ENCODE data around the gene ASXL1. TPM values are rescaled to one million over a fixed set of nuclear protein-coding genes. Genes with fewer than 3 reads are reported as not detected.

Gene ASXL1
- total and polyA plus RNA-seq, 2 experiments from 2014 or later, result 10.4 to 29.0 TPM

GRCh38 chr20:32418376-32418775 is 60.2 kb downstream of the ASXL1 start:
- no peaks in the 10 kb centered on the region; the same call in 1 of the 2 replicates for H3K79me2 ChIP-seq (replicated peaks; ENCODE audit: insufficient read depth)

More at GRCh38 chr20:32418376-32418775, 60.2 kb downstream of the ASXL1 start:
- peaks cover 15% of the 10 kb centered on the region; the same call in 1 of the 2 replicates for H3K4me1 ChIP-seq (ENCODE audit: insufficient read depth)
- no peak overlapping the region for H3K4me3 Mint-ChIP-seq
- H3K36me3 Mint-ChIP-seq (ENCODE audit: low read depth), result no peaks in the 10 kb centered on the region
- no peak overlapping the region for H3K27ac ChIP-seq (ENCODE audit: low read depth)
- no peaks in the 10 kb centered on the region for H3F3A ChIP-seq (replicated peaks; ENCODE audit: low read depth)
- H3K4me2 ChIP-seq, result no peak overlapping the region
- H4K20me1 ChIP-seq (replicated peaks; ENCODE audit: insufficient read depth), result peaks cover 9% of the 10 kb centered on the region
- no peaks in the 10 kb centered on the region for H3K36me3 ChIP-seq (ENCODE audit: insufficient read depth)
- no peaks in the 10 kb centered on the region for H3K9me2 ChIP-seq (ENCODE audit: insufficient read depth)
- no peak for DNase-seq (ENCODE audit: low spot score)
- H3K9me3 Mint-ChIP-seq, result no peaks in the 10 kb centered on the region
- no peak for TF ChIP-seq POLR2AphosphoS5 (IDR thresholded peaks at IDR 0.05; ENCODE audit: low read depth)
- TF ChIP-seq EZH2phosphoT487 (IDR thresholded peaks at IDR 0.05; ENCODE audit: unreplicated experiment), result no peak
- no peak for TF ChIP-seq EZH2 (IDR thresholded peaks at IDR 0.05; ENCODE audit: low read depth, unreplicated experiment)
- TF ChIP-seq ZNF462 (CRISPR knock-in tag; IDR thresholded peaks at IDR 0.05), result no peak
- no peak for TF ChIP-seq REST (IDR thresholded peaks at IDR 0.05; ENCODE audit: unreplicated experiment)
- TF ChIP-seq STAT1 (IDR thresholded peaks at IDR 0.05; ENCODE audit: unreplicated experiment), result no peak
- H3K4me3 ChIP-seq, result no peak overlapping the region
- H3K27me3 ChIP-seq (ENCODE audit: insufficient read depth), result no peaks in the 10 kb centered on the region
- no peak for ATAC-seq
- no peak overlapping the region for H3K27ac Mint-ChIP-seq
- H3K27me3 Mint-ChIP-seq (ENCODE audit: insufficient read depth, low read depth, poor library complexity), result peaks cover 2% of the 10 kb centered on the region
- H3K4me1 Mint-ChIP-seq, result peaks cover 12% of the 10 kb centered on the region
- no peak overlapping the region for H2AFZ ChIP-seq

Data from GM23338 (cell line).